NCI-H2029 treated with DMSO at 0.1 percent for 48 hours (cell line): ENCODE data around the gene SAV1.
"Not testable (repeated sequence)": the region's sequence is repeated elsewhere in the genome, so short reads cannot be mapped to it uniquely, and the experiment has no call there.

ENCODE experiments used
- DNase-seq: peaks from one replicate; lab custom pipeline; 2025; lab: John Stamatoyannopoulos, UW

Gene SAV1

GRCh38 chr14:50665300-50665699 is 2.8 kb downstream of the SAV1 start:
- not testable (repeated sequence) for DNase-seq

DNA sequence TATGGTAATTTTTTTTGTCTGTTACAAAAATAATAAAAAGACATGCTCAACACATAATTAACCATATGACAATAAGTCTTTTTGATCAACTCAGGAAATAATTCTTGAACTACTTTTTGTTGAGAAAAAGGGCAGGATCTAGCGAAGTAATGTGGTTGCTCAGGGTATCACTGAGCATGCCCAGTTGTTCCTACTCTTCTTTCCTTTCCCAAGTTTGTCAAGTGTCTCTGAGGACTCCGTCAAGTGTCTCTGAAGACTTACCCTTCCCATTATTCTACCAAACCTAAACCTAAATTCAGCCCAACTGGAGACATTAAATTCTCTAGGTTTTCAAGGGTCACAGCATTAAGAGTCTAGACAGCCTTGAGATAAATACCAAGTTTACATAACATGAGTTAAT is 3.5 kb downstream of the SAV1 start:
- DNase-seq: not testable (repeated sequence)

- DNase-seq: no peak
Observed at GRCh38 chr14:50659327-50659974, 8.7 kb downstream of the SAV1 start.

DNA sequence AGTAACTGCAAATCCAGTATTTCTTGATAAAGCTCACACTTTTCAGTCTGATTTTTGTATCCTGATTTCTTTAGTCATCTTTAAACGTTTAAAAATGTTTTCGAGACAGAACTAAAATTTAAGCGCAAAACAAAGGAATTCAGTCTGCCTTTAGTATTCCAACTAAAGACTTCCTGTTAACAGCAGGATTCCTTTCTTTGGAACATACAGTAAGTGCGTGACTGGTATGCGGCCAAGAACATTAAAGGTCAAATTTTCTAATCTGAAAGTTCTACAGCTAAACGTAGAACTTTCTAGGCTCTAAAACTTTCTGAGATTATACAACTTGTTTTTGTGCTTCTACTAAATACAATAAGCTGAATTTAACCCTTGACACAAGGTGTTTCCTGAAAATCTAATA is 9.9 kb downstream of the SAV1 start:
- no peak for DNase-seq

DNA sequence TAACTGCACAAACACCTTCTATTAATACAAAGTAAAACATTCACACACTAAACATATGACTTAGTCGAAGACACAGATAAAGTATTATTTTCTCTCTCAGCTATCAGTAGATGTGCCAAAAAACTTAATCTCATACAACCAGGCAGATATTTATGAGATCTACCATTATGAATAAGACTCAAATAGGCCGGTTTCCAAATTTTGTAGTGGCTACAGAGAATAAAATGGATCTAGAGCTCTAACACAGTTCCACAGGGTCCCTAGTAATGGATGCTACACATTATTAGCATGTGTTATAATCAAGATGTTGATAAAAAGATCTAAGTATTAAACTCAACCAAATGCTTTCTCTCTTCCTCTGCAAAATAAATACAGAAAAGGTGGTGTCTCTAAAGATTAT is 10.4 kb downstream of the SAV1 start:
- DNase-seq: no peak

DNA sequence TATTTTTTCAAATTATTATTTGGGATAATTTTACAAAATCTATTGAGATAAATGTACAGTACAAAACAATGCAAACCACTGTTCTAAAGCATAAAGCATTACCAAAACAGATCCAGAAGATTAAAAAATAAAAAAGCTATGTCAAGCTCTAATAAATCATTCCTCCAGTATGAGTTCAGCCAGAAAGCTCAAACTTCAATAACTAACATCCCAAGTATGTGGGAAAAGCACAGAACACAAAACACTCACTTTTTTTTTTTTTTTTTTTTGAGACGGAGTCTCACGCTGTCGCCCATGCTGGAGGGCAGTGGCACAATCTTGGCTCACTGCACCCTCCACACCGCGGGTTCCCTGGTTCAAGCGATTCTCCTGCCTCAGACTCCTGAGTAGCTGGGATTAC is 11.3 kb downstream of the SAV1 start:
- DNase-seq: no peak

DNA sequence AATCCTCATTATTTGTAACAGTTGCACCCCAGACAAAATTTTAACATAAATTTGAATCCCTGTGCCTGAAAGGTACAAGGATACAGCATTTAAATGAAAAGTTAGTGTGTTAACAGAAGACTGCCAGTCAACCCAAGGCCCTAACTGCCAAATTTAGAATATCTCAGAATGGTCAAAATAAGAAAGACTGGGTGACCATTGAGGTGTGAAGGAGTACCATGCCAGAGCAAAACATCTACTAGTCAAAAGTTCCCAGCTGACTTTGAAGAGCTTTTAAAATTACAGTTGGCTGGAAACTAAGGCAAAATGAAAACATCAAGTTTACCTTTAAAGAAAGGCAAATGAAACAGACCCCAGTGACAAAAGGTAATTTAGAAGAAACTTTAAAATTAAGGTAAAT is 18.4 kb downstream of the SAV1 start:
- DNase-seq: no peak

DNA sequence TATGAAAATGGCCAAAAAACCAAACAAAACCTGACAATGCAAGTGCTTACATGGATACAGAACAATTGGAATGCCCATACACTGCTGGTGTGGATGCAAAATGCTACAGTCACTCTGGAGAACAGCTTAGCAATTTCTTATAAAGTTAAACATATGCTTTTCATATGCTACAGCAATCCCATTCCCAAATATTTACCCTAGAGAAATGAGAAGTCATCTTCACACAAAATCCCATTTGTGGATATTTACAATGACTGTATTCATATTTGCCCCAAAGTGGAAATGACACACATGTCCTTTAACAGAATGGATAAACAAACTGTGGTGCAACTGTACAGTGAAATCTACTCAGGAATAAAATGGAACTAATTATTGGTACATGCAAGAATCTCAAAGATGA is 20.4 kb downstream of the SAV1 start:
- DNase-seq: no peak

- DNase-seq: no peak
Observed at GRCh38 chr14:50647282-50647681, 20.8 kb downstream of the SAV1 start.

DNA sequence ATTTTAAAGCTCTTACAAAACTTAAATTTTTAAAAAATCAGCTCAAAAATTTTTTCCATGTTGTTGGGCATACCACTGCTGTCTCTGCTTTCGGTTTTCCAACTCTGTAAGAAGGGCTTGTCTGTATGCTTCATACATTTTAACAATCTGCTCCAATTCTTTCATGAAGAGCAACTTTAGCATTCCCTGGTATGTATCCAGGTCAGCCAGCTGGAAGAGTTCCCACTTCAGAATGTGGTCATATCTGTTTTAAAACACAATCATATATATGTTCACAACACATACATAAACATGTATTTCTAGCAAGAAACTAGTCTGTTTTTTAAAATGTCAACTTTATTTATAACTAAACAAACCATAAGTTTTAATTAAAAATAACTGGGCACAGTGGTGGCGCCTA is 33.0 kb downstream of the SAV1 start:
- no peak for DNase-seq

- DNase-seq: no peak
Observed at GRCh38 chr14:50633954-50634353, 34.2 kb downstream of the SAV1 start.

GRCh38 chr14:50631408-50631821 is 36.7 kb downstream of the SAV1 start:
- DNase-seq: no peak

DNA sequence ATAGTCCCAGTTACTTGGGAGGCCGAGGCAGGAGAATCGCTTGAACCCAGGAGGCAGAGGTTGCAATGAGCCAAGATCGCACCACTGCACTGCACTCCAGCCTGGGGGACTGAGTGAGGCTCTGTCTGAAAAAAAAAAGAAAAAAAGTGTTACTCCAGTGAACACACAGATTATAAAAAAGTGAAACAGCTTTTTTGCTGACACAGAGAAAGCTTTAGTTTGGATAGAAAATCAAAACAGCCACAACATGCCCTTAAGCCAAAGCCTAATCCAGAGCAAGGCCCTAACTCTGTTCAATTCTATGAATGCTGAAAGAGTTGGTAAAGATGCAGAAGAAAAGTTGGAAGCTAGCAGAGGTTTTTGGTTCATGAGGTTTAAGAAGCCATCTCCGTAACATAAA is 43.2 kb downstream of the SAV1 start:
- not testable (repeated sequence) for DNase-seq

GRCh38 chr14:50624447-50624846 is 43.7 kb downstream of the SAV1 start:
- DNase-seq: no peak

GRCh38 chr14:50622978-50623377 is 45.1 kb downstream of the SAV1 start:
- DNase-seq: no peak

DNA sequence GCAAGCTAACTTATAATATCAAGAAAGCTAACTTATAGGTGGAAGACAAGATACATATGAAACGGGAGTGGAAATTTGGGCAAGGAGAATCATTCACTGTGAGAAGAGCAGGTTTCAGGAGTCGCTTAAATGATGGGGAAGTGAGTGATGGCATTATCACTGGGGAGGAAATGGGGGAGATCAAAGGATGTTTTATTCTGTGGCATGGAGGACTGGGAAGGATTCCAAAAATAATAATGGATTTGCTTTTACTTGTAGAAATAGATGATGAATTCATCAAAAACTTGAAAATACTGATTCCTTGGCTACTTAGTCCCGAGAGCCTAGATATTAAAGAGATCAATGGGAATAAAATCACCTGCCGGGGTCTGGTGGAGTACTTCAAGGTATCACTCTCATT is 47.8 kb downstream of the SAV1 start:
- no peak for DNase-seq

GRCh38 chr14:50619569-50620141 is 48.5 kb downstream of the SAV1 start:
- peak; percentile 37 for DNase-seq

DNA sequence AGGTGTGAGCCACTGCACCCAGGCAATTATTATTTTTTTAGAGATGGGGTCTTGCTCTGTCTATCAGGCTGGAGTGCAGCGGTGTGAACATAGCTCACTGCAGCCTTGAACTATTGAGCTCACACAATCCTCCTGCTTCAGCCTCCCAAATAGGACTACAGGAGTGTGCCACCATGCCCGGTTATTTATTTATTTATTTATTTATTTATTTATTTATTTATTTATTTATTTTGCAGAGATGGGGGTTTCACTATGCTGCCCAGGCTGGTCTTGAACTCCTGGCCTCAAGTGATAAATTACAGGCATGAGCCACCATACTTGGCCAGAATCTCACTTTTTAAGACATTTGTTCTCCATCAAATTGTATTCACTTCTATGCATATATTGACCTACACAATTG is 51.8 kb downstream of the SAV1 start:
- DNase-seq: no peak

- no peak for DNase-seq
Observed at GRCh38 chr14:50615552-50615951, 52.6 kb downstream of the SAV1 start.

GRCh38 chr14:50615056-50615455 is 53.0 kb downstream of the SAV1 start:
- no peak for DNase-seq

DNA sequence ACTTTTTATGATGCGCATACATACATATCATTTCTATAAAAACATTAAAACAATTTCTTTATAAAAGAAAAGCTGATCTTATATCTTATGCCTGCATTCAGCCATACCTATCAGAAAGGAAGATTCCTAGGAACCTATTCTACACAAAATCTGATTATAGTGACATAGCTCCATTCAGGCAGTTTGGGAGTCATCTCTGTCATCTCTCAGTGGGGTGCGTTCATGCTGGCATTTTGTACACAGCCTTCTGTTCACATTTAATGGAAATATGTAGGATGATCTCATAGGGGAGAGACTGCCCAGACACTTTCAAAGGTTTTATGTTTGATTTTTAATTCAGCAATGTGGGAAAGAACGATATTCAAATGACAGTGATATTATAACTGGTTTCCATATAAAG is 55.3 kb downstream of the SAV1 start:
- no peak for DNase-seq

DNA sequence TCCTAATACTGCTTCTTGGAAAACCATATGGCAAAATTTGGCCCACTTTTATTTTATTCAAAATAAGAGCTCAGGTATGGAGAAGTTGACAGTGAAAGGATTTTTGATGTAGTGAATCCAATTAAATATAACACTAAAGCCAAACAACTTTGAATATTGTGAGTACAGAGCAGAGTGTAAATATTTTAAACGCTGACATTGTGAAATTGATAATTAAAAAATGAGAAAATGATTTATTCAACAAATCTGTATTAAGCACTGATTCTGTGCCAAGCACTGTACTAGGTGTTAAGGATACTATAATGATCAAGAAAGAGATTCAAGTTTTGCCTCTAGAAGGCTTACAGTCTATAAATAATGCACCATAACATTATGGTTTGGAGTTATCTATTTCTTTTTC is 57.6 kb downstream of the SAV1 start:
- DNase-seq: no peak

DNA sequence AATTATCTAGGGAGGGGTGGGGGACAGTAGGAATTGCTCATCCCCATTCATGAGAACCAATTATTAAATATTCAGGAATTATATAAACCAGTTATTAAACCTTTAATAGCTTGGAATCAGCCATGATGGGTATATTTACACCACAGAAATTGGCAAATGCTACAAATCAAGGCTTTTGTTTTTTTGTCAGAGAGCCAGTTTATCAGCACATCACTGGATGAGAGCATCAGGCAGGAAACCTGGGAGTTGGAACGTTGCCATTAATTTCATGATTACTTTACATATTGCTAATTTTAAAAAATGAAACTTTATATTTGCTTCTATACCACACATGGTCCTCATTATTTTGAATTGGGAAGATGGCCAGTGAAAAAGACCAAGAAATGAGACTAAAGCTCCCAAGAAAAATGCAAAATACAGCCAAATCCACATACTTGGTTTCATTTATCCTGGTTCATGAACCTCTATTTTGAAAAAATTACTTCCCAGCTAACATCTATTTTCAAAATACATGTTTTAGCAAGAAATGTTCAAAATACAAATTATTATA is 59.7 kb downstream of the SAV1 start:
- DNase-seq: no peak

GRCh38 chr14:50607761-50608160 is 60.3 kb downstream of the SAV1 start:
- DNase-seq: no peak
